Left ventricle myocardium inferior (tissue), 1 donor: ENCODE results near the gene CLCF1. TPM values are rescaled to one million over a fixed set of nuclear protein-coding genes. Genes with fewer than 3 reads are reported as not detected.

Source experiments
- DNase-seq: peaks from one replicate; pipeline ENCODE4 v3.0.0-alpha.2; 2020
- H3K27ac ChIP-seq: fragments of 200-600 bp; replicated peaks from 2 replicates; pipeline ENCODE4 v1.8.0; 2021
- H3K27me3 ChIP-seq: fragments of 200-600 bp; 2 replicates; pipeline ENCODE4 v1.8.0; 2021; ENCODE audit warnings: low read depth
- H3K36me3 ChIP-seq: fragments of 200-600 bp; 2 replicates; pipeline ENCODE4 v1.8.0; 2021
- H3K4me1 ChIP-seq: fragments of 200-600 bp; 2 replicates; pipeline ENCODE4 v1.8.0; 2021
- H3K4me3 ChIP-seq: fragments of 200-600 bp; 2 replicates; pipeline ENCODE4 v1.8.0; 2021; ENCODE audit warnings: mild to moderate bottlenecking, moderate library complexity
- H3K9me3 ChIP-seq: fragments of 200-600 bp; replicated peaks from 2 replicates; pipeline ENCODE4 v1.8.0; 2021
- CTCF ChIP-seq: fragments of 200-600 bp; IDR thresholded peaks from 2 replicates; pipeline ENCODE4 v1.8.0; 2021; ENCODE audit warnings: antibody characterized with exemption, mild to moderate bottlenecking, borderline replicate concordance
- intact Hi-C: fragments of 100-400 bp; cut with micrococcal nuclease; formaldehyde crosslinking; loops from one replicate; pipeline ENCODE4 v1.11.0; 2022
- total RNA-seq: library from RNA; stranded (reverse); fragmentation: NEBNext Ultra II Directional; extraction: Animal tissue kit (Norgen Biotek cat#: 25700); gene quantifications from one replicate; pipeline ENCODE4 v1.2.1, GENCODE V29; 2021
- donor health status: DM: no; HTN: yes; CAD: no; lungs with severe emphysema.

CLCF1 gene
- total RNA-seq, 1 donor from 2014 or later = 0.82 TPM

GRCh38 chr11:67369275-67369674 is 4.1 kb downstream of the CLCF1 start:
- peaks cover 66% of the 10 kb centered on the region for H3K4me1 ChIP-seq
- H3K36me3 ChIP-seq = no peaks in the 10 kb centered on the region
- no peaks in the 10 kb centered on the region for H3K9me3 ChIP-seq
- no peak overlapping the region for H3K4me3 ChIP-seq
- no peak for TF ChIP-seq CTCF
- H3K27me3 ChIP-seq = peaks cover 1% of the 10 kb centered on the region
- DNase-seq = no peak
- H3K27ac ChIP-seq = no peak overlapping the region
- intact Hi-C loops = no loop called here

- Histone ChIP-seq H3K27me3 (no peaks in the 10 kb centered on the region), H3K9me3 (no peaks in the 10 kb centered on the region), H3K4me3 (no peak overlapping the region), H3K27ac (no peak overlapping the region), H3K36me3 (no peaks in the 10 kb centered on the region), H3K4me1 (peaks cover 59% of the 10 kb centered on the region)
- no peak for TF ChIP-seq CTCF
- intact Hi-C loops = no loop called here
- no peak for DNase-seq
These were observed 4.8 kb downstream of the CLCF1 start for GRCh38 chr11:67368621-67369020.

GRCh38 chr11:67367761-67368227 is 5.6 kb downstream of the CLCF1 start:
- no peak for DNase-seq
- no peaks in the 10 kb centered on the region for H3K27me3 ChIP-seq
- no peak for TF ChIP-seq CTCF
- no peaks in the 10 kb centered on the region for H3K9me3 ChIP-seq
- no peaks in the 10 kb centered on the region for H3K36me3 ChIP-seq
- H3K4me1 ChIP-seq = peaks cover 53% of the 10 kb centered on the region
- H3K4me3 ChIP-seq = no peak overlapping the region
- intact Hi-C loops = no loop called here
- no peak overlapping the region for H3K27ac ChIP-seq

- DNase-seq = no peak
- Histone ChIP-seq H3K4me3 (no peak overlapping the region), H3K27me3 (no peaks in the 10 kb centered on the region), H3K4me1 (peaks cover 47% of the 10 kb centered on the region), H3K36me3 (no peaks in the 10 kb centered on the region), H3K27ac (peak overlapping the region; percentile 1), H3K9me3 (no peaks in the 10 kb centered on the region)
- TF ChIP-seq CTCF = no peak
- intact Hi-C loops = no loop called here
These were observed 6.2 kb downstream of the CLCF1 start for GRCh38 chr11:67366961-67367760.

GRCh38 chr11:67366546-67366945 is 6.9 kb downstream of the CLCF1 start:
- TF ChIP-seq CTCF = no peak
- Histone ChIP-seq H3K27me3 (no peaks in the 10 kb centered on the region), H3K4me3 (no peak overlapping the region), H3K27ac (peak overlapping the region; percentile 1), H3K4me1 (peaks cover 41% of the 10 kb centered on the region), H3K9me3 (no peaks in the 10 kb centered on the region), H3K36me3 (no peaks in the 10 kb centered on the region)
- intact Hi-C loops = no loop called here
- DNase-seq = no peak
